KOPT-K1 (cell line): ENCODE results near the gene FGF9.

Source experiments
- H3K27ac ChIP-seq: fragments of 200-600 bp; sonication (generic); 2 replicates; pipeline ENCODE4 v1.5.1; 2016; ENCODE audit warnings: antibody characterized with exemption, mild to moderate bottlenecking, low read depth, low read length; ENCODE audit not compliant: poor library complexity, severe bottlenecking
- H3K36me3 ChIP-seq: fragments of 200-600 bp; sonication (generic); 2 replicates; pipeline ENCODE4 v1.5.1; 2017; ENCODE audit warnings: antibody characterized with exemption, mild to moderate bottlenecking, low read length, moderate library complexity; ENCODE audit not compliant: insufficient read depth
- H3K9me3 ChIP-seq: fragments of 200-600 bp; sonication (generic); 2 replicates; pipeline ENCODE4 v1.5.1; 2017; ENCODE audit warnings: antibody characterized with exemption, low read length, mild to moderate bottlenecking; ENCODE audit not compliant: insufficient read depth, poor library complexity, severe bottlenecking

Gene FGF9

GRCh38 chr13:21752501-21752900 is 81.6 kb downstream of the FGF9 start:
- Histone ChIP-seq H3K36me3 (no peaks in the 10 kb centered on the region), H3K9me3 (no peaks in the 10 kb centered on the region), H3K27ac (no peak overlapping the region)

- Histone ChIP-seq H3K36me3 (no peaks in the 10 kb centered on the region), H3K27ac (no peak overlapping the region), H3K9me3 (no peaks in the 10 kb centered on the region)
Measured at GRCh38 chr13:21753117-21753729, 82.3 kb downstream of the FGF9 start.
